Upper lobe of left lung (tissue), 4 donors: ENCODE measurements around the gene ARHGAP15.

ENCODE experiments used
- EP300 ChIP-seq, 4 donors: sonication (generic); formaldehyde crosslinking; IDR thresholded peaks; one replicate each; pipeline ENCODE4 v1.5.1; 2017; ENCODE audit warnings: antibody characterized with exemption in 4 of 4, control low read depth in 2 of 4
- POLR2A ChIP-seq, 4 donors: fragments of 450-650 bp; IDR thresholded peaks; one replicate each; pipeline ENCODE4 v1.5.1; 2016 to 2017; ENCODE audit warnings: antibody characterized with exemption in 4 of 4, mild to moderate bottlenecking in 2 of 4
- TF ChIP-seq, protein P1 (sequence below), 6 experiments: fragments of 450-650 bp in 4 of 6; fragments of 200-600 bp in 2 of 6; sonication (generic) in 2 of 6; IDR thresholded peaks; one replicate each; pipeline ENCODE4 v1.5.1; 2016 to 2019; ENCODE audit warnings: antibody characterized with exemption in 6 of 6

DNA sequence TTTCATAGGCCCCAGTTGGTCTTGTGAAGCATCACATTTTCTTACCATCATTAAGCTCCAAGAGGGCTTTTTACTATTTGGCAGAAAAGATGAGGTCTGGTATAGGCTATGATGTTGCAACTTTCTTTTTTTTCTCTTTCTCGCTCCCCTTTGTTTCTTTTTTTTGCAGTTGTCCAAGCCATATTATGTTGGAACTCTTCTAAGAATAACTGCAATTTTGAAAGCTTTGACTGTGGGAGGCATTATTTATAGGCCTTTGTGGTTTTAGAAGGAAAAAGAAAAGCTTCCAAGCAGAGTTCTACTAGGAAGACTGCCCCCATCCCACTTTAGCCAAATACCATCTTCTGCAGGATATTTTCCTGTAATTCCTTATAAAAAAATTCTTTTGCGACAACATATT is 571.6 kb downstream of the ARHGAP15 start:
- TF ChIP-seq POLR2A (IDR thresholded peaks at IDR 0.05) (no peak), EP300 (IDR thresholded peaks at IDR 0.05) (no peak)
- TF ChIP-seq, protein P1, sequence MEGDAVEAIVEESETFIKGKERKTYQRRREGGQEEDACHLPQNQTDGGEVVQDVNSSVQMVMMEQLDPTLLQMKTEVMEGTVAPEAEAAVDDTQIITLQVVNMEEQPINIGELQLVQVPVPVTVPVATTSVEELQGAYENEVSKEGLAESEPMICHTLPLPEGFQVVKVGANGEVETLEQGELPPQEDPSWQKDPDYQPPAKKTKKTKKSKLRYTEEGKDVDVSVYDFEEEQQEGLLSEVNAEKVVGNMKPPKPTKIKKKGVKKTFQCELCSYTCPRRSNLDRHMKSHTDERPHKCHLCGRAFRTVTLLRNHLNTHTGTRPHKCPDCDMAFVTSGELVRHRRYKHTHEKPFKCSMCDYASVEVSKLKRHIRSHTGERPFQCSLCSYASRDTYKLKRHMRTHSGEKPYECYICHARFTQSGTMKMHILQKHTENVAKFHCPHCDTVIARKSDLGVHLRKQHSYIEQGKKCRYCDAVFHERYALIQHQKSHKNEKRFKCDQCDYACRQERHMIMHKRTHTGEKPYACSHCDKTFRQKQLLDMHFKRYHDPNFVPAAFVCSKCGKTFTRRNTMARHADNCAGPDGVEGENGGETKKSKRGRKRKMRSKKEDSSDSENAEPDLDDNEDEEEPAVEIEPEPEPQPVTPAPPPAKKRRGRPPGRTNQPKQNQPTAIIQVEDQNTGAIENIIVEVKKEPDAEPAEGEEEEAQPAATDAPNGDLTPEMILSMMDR (IDR thresholded peaks at IDR 0.05), result no peak
